ENCODE measurements around the gene CSRP2.

Gene CSRP2

GRCh38 chr12:76863837-76864236, 15.0 kb downstream of the CSRP2 start:
- Histone ChIP-seq H3K36me3 (replicated peaks; ENCODE audit: low read depth, low read length) (no peaks in the 10 kb centered on the region), H3K27me3 (ENCODE audit: low read depth, low read length) (no peaks in the 10 kb centered on the region), H3K9me3 (ENCODE audit: insufficient read depth, low read length) (no peaks in the 10 kb centered on the region), H3K9ac (ENCODE audit: low read length) (no peak overlapping the region), H3K27ac (ENCODE audit: low read length) (no peak overlapping the region), H2AFZ (ENCODE audit: low read depth, low read length) (no peak overlapping the region), H3K4me1 (ENCODE audit: low read length) (peaks cover 5% of the 10 kb centered on the region; the same call in 1 of the 2 replicates), H3K4me3 (ENCODE audit: low read length) (no peak overlapping the region), H3K79me2 (ENCODE audit: low read length) (no peaks in the 10 kb centered on the region), H4K20me1 (ENCODE audit: insufficient read depth, low read length) (no peaks in the 10 kb centered on the region), H3K4me2 (ENCODE audit: low read length) (no peak overlapping the region)
- TF ChIP-seq CTCF (IDR thresholded peaks at IDR 0.05; ENCODE audit: low read depth, low read length): no peak
- TF ChIP-seq EZH2phosphoT487 (IDR thresholded peaks at IDR 0.05; ENCODE audit: low read depth): no peak

- Histone ChIP-seq H3K4me3 (ENCODE audit: low read length) (no peak overlapping the region), H4K20me1 (ENCODE audit: insufficient read depth, low read length) (no peaks in the 10 kb centered on the region), H3K27me3 (ENCODE audit: low read depth, low read length) (no peaks in the 10 kb centered on the region), H3K4me1 (ENCODE audit: low read length) (peaks cover 5% of the 10 kb centered on the region; the same call in 1 of the 2 replicates), H2AFZ (ENCODE audit: low read depth, low read length) (no peak overlapping the region), H3K27ac (ENCODE audit: low read length) (no peak overlapping the region), H3K9me3 (ENCODE audit: insufficient read depth, low read length) (no peaks in the 10 kb centered on the region), H3K4me2 (ENCODE audit: low read length) (no peak overlapping the region), H3K36me3 (replicated peaks; ENCODE audit: low read depth, low read length) (no peaks in the 10 kb centered on the region), H3K79me2 (ENCODE audit: low read length) (no peaks in the 10 kb centered on the region), H3K9ac (ENCODE audit: low read length) (no peak overlapping the region)
- no peak for TF ChIP-seq CTCF (IDR thresholded peaks at IDR 0.05; ENCODE audit: low read depth, low read length)
- no peak for TF ChIP-seq EZH2phosphoT487 (IDR thresholded peaks at IDR 0.05; ENCODE audit: low read depth)
These were observed 15.7 kb downstream of the CSRP2 start for GRCh38 chr12:76863005-76863670.

GRCh38 chr12:76860256-76860655, 18.6 kb downstream of the CSRP2 start:
- H2AFZ ChIP-seq (ENCODE audit: low read depth, low read length): no peak overlapping the region
- H3K4me2 ChIP-seq (ENCODE audit: low read length): no peak overlapping the region
- no peak overlapping the region for H3K4me3 ChIP-seq (ENCODE audit: low read length)
- H3K9ac ChIP-seq (ENCODE audit: low read length): no peak overlapping the region
- no peak for TF ChIP-seq CTCF (IDR thresholded peaks at IDR 0.05; ENCODE audit: low read depth, low read length)
- no peak for TF ChIP-seq EZH2phosphoT487 (IDR thresholded peaks at IDR 0.05; ENCODE audit: low read depth)
- H4K20me1 ChIP-seq (ENCODE audit: insufficient read depth, low read length): no peaks in the 10 kb centered on the region
- no peaks in the 10 kb centered on the region for H3K9me3 ChIP-seq (ENCODE audit: insufficient read depth, low read length)
- peaks cover 9% of the 10 kb centered on the region for H3K36me3 ChIP-seq (replicated peaks; ENCODE audit: low read depth, low read length)
- no peak overlapping the region for H3K27ac ChIP-seq (ENCODE audit: low read length)
- H3K4me1 ChIP-seq (ENCODE audit: low read length): peaks cover 5% of the 10 kb centered on the region; the same call in 1 of the 2 replicates
- H3K79me2 ChIP-seq (ENCODE audit: low read length): no peaks in the 10 kb centered on the region
- H3K27me3 ChIP-seq (ENCODE audit: low read depth, low read length): no peaks in the 10 kb centered on the region

GRCh38 chr12:76859611-76860010, 19.2 kb downstream of the CSRP2 start:
- no peaks in the 10 kb centered on the region for H3K9me3 ChIP-seq (ENCODE audit: insufficient read depth, low read length)
- H3K4me1 ChIP-seq (ENCODE audit: low read length): no peaks in the 10 kb centered on the region
- no peaks in the 10 kb centered on the region for H4K20me1 ChIP-seq (ENCODE audit: insufficient read depth, low read length)
- H3K27ac ChIP-seq (ENCODE audit: low read length): no peak overlapping the region
- TF ChIP-seq CTCF (IDR thresholded peaks at IDR 0.05; ENCODE audit: low read depth, low read length): no peak
- no peak for TF ChIP-seq EZH2phosphoT487 (IDR thresholded peaks at IDR 0.05; ENCODE audit: low read depth)
- no peaks in the 10 kb centered on the region for H3K79me2 ChIP-seq (ENCODE audit: low read length)
- no peak overlapping the region for H3K4me3 ChIP-seq (ENCODE audit: low read length)
- H2AFZ ChIP-seq (ENCODE audit: low read depth, low read length): no peak overlapping the region
- peaks cover 9% of the 10 kb centered on the region for H3K36me3 ChIP-seq (replicated peaks; ENCODE audit: low read depth, low read length)
- no peak overlapping the region for H3K4me2 ChIP-seq (ENCODE audit: low read length)
- H3K9ac ChIP-seq (ENCODE audit: low read length): no peak overlapping the region
- H3K27me3 ChIP-seq (ENCODE audit: low read depth, low read length): no peaks in the 10 kb centered on the region
